Endometrial microvascular endothelial cells (primary cell): ENCODE measurements around the gene FBXL7. TPM values are rescaled to one million over a fixed set of nuclear protein-coding genes. Genes with fewer than 3 reads are reported as not detected.

Source experiments
- in situ Hi-C: cut with HindIII; loops from 2 replicates; pipeline ENCODE4 v1.10.0; 2017; ENCODE audit warnings: low sequenced_read_pairs, low pct_unique_long_range_greater_than_20kb; ENCODE audit errors: inconsistent ontology term
- total RNA-seq: library from RNA; depleted of rRNA; stranded (reverse); fragments of >200 nt; gene quantifications from one replicate; pipeline ENCODE4 v1.2.3, GENCODE V29; 2015; ENCODE audit errors: inconsistent ontology term

FBXL7 gene
- total RNA-seq, 1 donor from 2014 or later, result 16.0 TPM

- in situ Hi-C loops, result loop anchor here (25.0 kb wide), 1 partner anchor 494 kb away; no protein-coding TSS in a partner anchor
Observed at GRCh38 chr5:15980835-15981234, 480.9 kb downstream of the FBXL7 start.

GRCh38 chr5:15983392-15983791 is 483.4 kb downstream of the FBXL7 start:
- in situ Hi-C loops, result loop anchor here (25.0 kb wide), 1 partner anchor 496 kb away; no protein-coding TSS in a partner anchor
